GM12878 (cell line): Measurements from ENCODE around the gene PPME1. TPM values are rescaled to one million over a fixed set of nuclear protein-coding genes. Genes with fewer than 3 reads are reported as not detected.

Source experiments
- ATAC-seq: fragments of 200-7000 bp; cut with Tn5 transposase; 3 replicates; pipeline ENCODE4 v1.9.1; 2020; ENCODE audit warnings: mild to moderate bottlenecking, moderate library complexity
- BruUV-seq: library from RNA; stranded (reverse); fragments of 400-500 nt; replicated peaks from 2 replicates; lab custom pipeline; 2021; lab: Mats Ljungman, UMichigan
- CTCF ChIA-PET: fragments of 300-600 bp; sonication (Branson Sonifier 250); formaldehyde crosslinking; extraction: SDS; loops from one replicate; lab custom pipeline; 2021; ENCODE audit warnings: inconsistent platforms; lab: Yijun Ruan, JAX
- POLR2A ChIA-PET: fragments of 350-600 bp; formaldehyde crosslinking; extraction: SDS; loops from one replicate; lab custom pipeline; 2021; ENCODE audit warnings: inconsistent platforms; lab: Charles Lee
- RAD21 ChIA-PET: fragments of 300-600 bp; sonication (Branson Sonifier 250); formaldehyde crosslinking; loops from one replicate; lab custom pipeline; 2023; ENCODE audit warnings: antibody characterized with exemption; ENCODE audit not compliant: unreplicated experiment; lab: Charles Lee
- SMC1A ChIA-PET: fragments of 300-600 bp; sonication (Branson Sonifier 250); formaldehyde crosslinking; loops from one replicate; lab custom pipeline; 2023; ENCODE audit not compliant: unreplicated experiment, uncharacterized antibody; lab: Charles Lee
- DNase-seq: peaks from one replicate; pipeline ENCODE4 v3.0.0-alpha.2; 2011; ENCODE audit warnings: low read depth, low spot score
- FAIRE-seq: peaks from 3 replicates; lab custom pipeline; 2011; peaks lifted over from hg19 to GRCh38; lab: Jason Lieb, UNC
- H2AFZ ChIP-seq: 2 replicates; pipeline ENCODE4 v1.6.0; 2011; ENCODE audit warnings: low read depth, low read length, control low read depth; ENCODE audit not compliant: control insufficient read depth
- H3K27ac ChIP-seq: 2 replicates; pipeline ENCODE4 v1.5.1; 2011; ENCODE audit warnings: control low read depth; ENCODE audit not compliant: control insufficient read depth, insufficient read depth
- H3K27me3 ChIP-seq, 2 experiments: replicated peaks in 1 of 2; 2 replicates each; pipeline versions ENCODE4 v1.6.0 to v1.6.1; 2011; ENCODE audit warnings: low read length in 1 of 2; ENCODE audit not compliant: control insufficient read depth in 2 of 2, insufficient read depth in 2 of 2
- H3K36me3 ChIP-seq, 2 experiments: 2 replicates each; pipeline ENCODE4 v1.5.1; 2011; ENCODE audit warnings: low read length in 1 of 2; ENCODE audit not compliant: control insufficient read depth in 2 of 2, insufficient read depth in 2 of 2
- H3K4me1 ChIP-seq: 2 replicates; pipeline ENCODE4 v1.6.1; 2011; ENCODE audit warnings: mild to moderate bottlenecking, low read length, moderate library complexity, mixed read lengths; ENCODE audit not compliant: control insufficient read depth, insufficient read depth
- H3K4me2 ChIP-seq: 2 replicates; pipeline ENCODE4 v1.6.0; 2011; ENCODE audit warnings: control low read depth; ENCODE audit not compliant: control insufficient read depth, insufficient read depth
- H3K4me3 ChIP-seq: fragments of 200-600 bp; sonication (generic); 2 replicates; pipeline ENCODE4 v1.5.1; 2016
- H3K79me2 ChIP-seq: 2 replicates; pipeline ENCODE4 v1.6.0; 2011; ENCODE audit warnings: low read length; ENCODE audit not compliant: control insufficient read depth, insufficient read depth
- H3K9ac ChIP-seq: 2 replicates; pipeline ENCODE4 v1.8.0; 2011; ENCODE audit warnings: low read length, control low read depth, mixed read lengths; ENCODE audit not compliant: control insufficient read depth, insufficient read depth
- H3K9me3 ChIP-seq: replicated peaks from 3 replicates; pipeline ENCODE4 v1.5.1; 2011; ENCODE audit warnings: mild to moderate bottlenecking, low read length; ENCODE audit not compliant: control insufficient read depth, insufficient read depth
- H4K20me1 ChIP-seq: 2 replicates; pipeline ENCODE4 v1.6.0; 2011; ENCODE audit not compliant: control insufficient read depth, insufficient read depth
- CBX3 ChIP-seq: fragments of 200-600 bp; sonication (generic); IDR thresholded peaks from 2 replicates; pipeline ENCODE4 v1.6.1; 2016; ENCODE audit warnings: low read depth, borderline replicate concordance
- HDAC2 ChIP-seq: fragments of 200-600 bp; sonication (generic); IDR thresholded peaks from 2 replicates; pipeline ENCODE4 v1.6.1; 2017
- MAX ChIP-seq: IDR thresholded peaks from 2 replicates; pipeline ENCODE4 v1.6.1; 2012; ENCODE audit warnings: low read depth, low read length, improper control_type of control experiment
- PAX8 ChIP-seq: fragments of 450-650 bp; IDR thresholded peaks from 2 replicates; pipeline ENCODE4 v1.6.1; 2017; ENCODE audit warnings: mild to moderate bottlenecking, moderate library complexity
- SMARCA5 ChIP-seq: fragments of 450-650 bp; IDR thresholded peaks from 2 replicates; pipeline ENCODE4 v1.6.1; 2017; ENCODE audit warnings: mild to moderate bottlenecking
- USF2 ChIP-seq: IDR thresholded peaks from 2 replicates; pipeline ENCODE4 v1.6.1; 2011; ENCODE audit warnings: low read depth, low read length, improper control_type of control experiment, borderline replicate concordance
- YY1 ChIP-seq: IDR thresholded peaks from 2 replicates; pipeline ENCODE4 v1.6.1; 2011; ENCODE audit warnings: low read depth, mild to moderate bottlenecking, low read length
- ZNF24 ChIP-seq: fragments of 450-650 bp; IDR thresholded peaks from 2 replicates; pipeline ENCODE4 v1.6.1; 2017; ENCODE audit warnings: antibody characterized with exemption, mild to moderate bottlenecking
- ZNF274 ChIP-seq: IDR thresholded peaks from one replicate; pipeline ENCODE4 v1.8.0; 2011; ENCODE audit not compliant: insufficient read length, insufficient read depth
- ZNF687 ChIP-seq: fragments of 450-650 bp; IDR thresholded peaks from 2 replicates; pipeline ENCODE4 v1.6.1; 2017; ENCODE audit warnings: mild to moderate bottlenecking, moderate library complexity
- WGBS: methylation state at CpG from one replicate; pipeline ENCODE4 v1.1.6; 2016; ENCODE audit warnings: low lambda C conversion rate; ENCODE audit not compliant: insufficient replicate concordance, insufficient coverage; ENCODE audit errors: missing lambda C conversion rate; 5-methylcytosine and 5-hydroxymethylcytosine counted together
- in situ Hi-C: fragments of 300-500 bp; cut with MboI; formaldehyde crosslinking; loops from 9 replicates; pipeline ENCODE4 v1.14.3; 2018; ENCODE audit warnings: mixed read lengths
- intact Hi-C: fragments of 100-400 bp; cut with micrococcal nuclease; formaldehyde crosslinking; loops from one replicate; pipeline ENCODE4 v1.14.2; 2022; ENCODE audit not compliant: unreplicated experiment
- polyA plus RNA-seq, 11 experiments: library from polyadenylated mRNA; depleted of rRNA in 4 of 11; unstranded in 6 of 11; stranded (reverse) in 5 of 11; fragments of >200 nt; fragmentation: Nextera tagmentation in 4 of 11; fragmentation: Illumina TruSeq in 1 of 11; extraction: Ambion mirVana in 4 of 11; extraction: Trizol in 1 of 11; gene quantifications; 1 replicate in 1 of 11; 2 replicates in 10 of 11; pipeline versions ENCODE4 v1.2.1 to v1.2.3, GENCODE V29; 2011 to 2016; ENCODE audit warnings: inconsistent platforms in 2 of 11, missing spikeins in 2 of 11, low read depth in 1 of 11
- total RNA-seq, 4 experiments: library from RNA; depleted of rRNA in 3 of 4; stranded (reverse); fragments of >200 nt in 3 of 4; fragmentation: Illumina TruSeq in 1 of 4; extraction: Trizol in 1 of 4; gene quantifications; 2 replicates each; pipeline versions ENCODE4 v1.2.1 to v1.2.3, GENCODE V29; 2013 to 2021

The PPME1 gene
- total and polyA plus RNA-seq, 10 of the 15 experiments (the other 5 are each of a cell fraction or from before 2014, with no cell fraction given), result 3.1 to 51.4 (median 20.8) TPM

- intact Hi-C loops, result no loop called here
- no peak overlapping the region for H3K4me3 ChIP-seq
- H3K36me3 ChIP-seq, result no peaks in the 10 kb centered on the region
- BruUV-seq, result no TSS peak
- SMC1A ChIA-PET, result no interaction called here
- RAD21 ChIA-PET, result no interaction called here
- POLR2A ChIA-PET, result no interaction called here
- CTCF ChIA-PET, result interaction anchor here (1.7 to 2.6 kb wide), 2 partner anchors 11 to 35 kb away, joined by 3 to 8 read pairs; no protein-coding TSS in a partner anchor
- no peak overlapping the region for H3K27ac ChIP-seq
- peaks cover 2% of the 10 kb centered on the region; the same call in 2 of the 3 replicates for H3K9me3 ChIP-seq
- DNase-seq (no peak), FAIRE-seq (no peak), ATAC-seq (no peak)
- H3K4me2 ChIP-seq, result no peak overlapping the region
- H3K4me1 ChIP-seq, result no peaks in the 10 kb centered on the region
- in situ Hi-C loops, result no loop called here
- H3K27me3 ChIP-seq, result no peaks in the 10 kb centered on the region
- no peak overlapping the region for H2AFZ ChIP-seq
- 89% methylated on average over 1 of the region's 1 CpG for WGBS
- no peaks in the 10 kb centered on the region for H3K79me2 ChIP-seq
- H4K20me1 ChIP-seq, result no peaks in the 10 kb centered on the region
- H3K9ac ChIP-seq, result no peak overlapping the region
- TF ChIP-seq SMARCA5, result no peak
- no peak for TF ChIP-seq USF2
- TF ChIP-seq YY1, result no peak
- no peak for TF ChIP-seq ZNF274
- TF ChIP-seq HDAC2, result no peak
- TF ChIP-seq MAX, result no peak
- TF ChIP-seq PAX8, result no peak
- no peak for TF ChIP-seq CBX3
- no peak for TF ChIP-seq ZNF24
- no peak for TF ChIP-seq ZNF687
Observed at GRCh38 chr11:74220376-74220775, 49.3 kb downstream of the PPME1 start.
